IMR-90 (cell line): Measurements from ENCODE around the gene MRPL4. TPM values are rescaled to one million over a fixed set of nuclear protein-coding genes. Genes with fewer than 3 reads are reported as not detected.
A peak's percentile ranks its signal among the peaks of the same experiment; 100 is the strongest.

ENCODE experiments used
- ATAC-seq: fragments of 200-7000 bp; cut with Tn5 transposase; 2 replicates; pipeline ENCODE4 v1.9.1; 2020; ENCODE audit warnings: low read depth, mild to moderate bottlenecking, moderate library complexity
- BruUV-seq: library from RNA; stranded (reverse); fragments of 400-500 nt; replicated peaks from 2 replicates; lab custom pipeline; 2021; lab: Mats Ljungman, UMichigan
- CTCF ChIA-PET: fragments of 300-600 bp; formaldehyde crosslinking; extraction: SDS; loops from one replicate; lab custom pipeline; 2021; ENCODE audit warnings: antibody characterized with exemption; lab: Yijun Ruan, JAX
- POLR2A ChIA-PET: fragments of 300-600 bp; sonication (Branson Sonifier 250); formaldehyde crosslinking; loops from one replicate; lab custom pipeline; 2022; ENCODE audit warnings: antibody characterized with exemption; ENCODE audit not compliant: unreplicated experiment; lab: Charles Lee
- DNase-seq: peaks from one replicate; pipeline ENCODE4 v3.0.0; 2013
- H2AFZ ChIP-seq: replicated peaks from 2 replicates; pipeline ENCODE3; 2013; ENCODE audit warnings: low read length, mild to moderate bottlenecking; ENCODE audit not compliant: poor library complexity
- H2AK5ac ChIP-seq: 2 replicates; pipeline ENCODE4 v1.6.1; 2013; ENCODE audit warnings: low read depth, low read length, inconsistent platforms
- H2AK9ac ChIP-seq: replicated peaks from 2 replicates; pipeline ENCODE3; 2013; ENCODE audit warnings: mild to moderate bottlenecking, low read depth, low read length, moderate library complexity; ENCODE audit not compliant: poor library complexity
- H2BK120ac ChIP-seq: 2 replicates; pipeline ENCODE4 v1.6.1; 2013; ENCODE audit warnings: low read depth, low read length, inconsistent platforms
- H2BK15ac ChIP-seq: 3 replicates; pipeline ENCODE4 v1.6.1; 2013; ENCODE audit warnings: low read depth, low read length, inconsistent platforms
- H2BK20ac ChIP-seq: 2 replicates; pipeline ENCODE4 v1.6.1; 2013; ENCODE audit warnings: low read depth, mild to moderate bottlenecking, inconsistent platforms, low read length, moderate library complexity
- H2BK5ac ChIP-seq: 2 replicates; pipeline ENCODE4 v1.6.1; 2013; ENCODE audit warnings: mild to moderate bottlenecking, low read depth, low read length, inconsistent platforms; ENCODE audit not compliant: poor library complexity, severe bottlenecking
- H3K14ac ChIP-seq: replicated peaks from 2 replicates; pipeline ENCODE4 v1.6.1; 2013; ENCODE audit warnings: low read depth, low read length, inconsistent platforms
- H3K18ac ChIP-seq: 2 replicates; pipeline ENCODE4 v1.6.1; 2013; ENCODE audit warnings: low read depth, low read length, control low read depth
- H3K23ac ChIP-seq: 2 replicates; pipeline ENCODE4 v1.6.1; 2013; ENCODE audit warnings: low read depth, low read length, inconsistent platforms
- H3K27ac ChIP-seq: 2 replicates; pipeline ENCODE4 v1.5.1; 2013; ENCODE audit warnings: mild to moderate bottlenecking, control low read depth, low read length; ENCODE audit not compliant: insufficient read depth
- H3K27me3 ChIP-seq: 2 replicates; pipeline ENCODE4 v1.6.1; 2013; ENCODE audit warnings: low read length; ENCODE audit not compliant: control insufficient read depth, insufficient read depth
- H3K36me3 ChIP-seq: 2 replicates; pipeline ENCODE4 v1.6.1; 2013; ENCODE audit warnings: low read length, mixed read lengths; ENCODE audit not compliant: control insufficient read depth, insufficient read depth
- H3K4ac ChIP-seq: 2 replicates; pipeline ENCODE4 v1.6.1; 2013; ENCODE audit warnings: low read depth, low read length, inconsistent platforms
- H3K4me1 ChIP-seq: 2 replicates; pipeline ENCODE4 v1.6.1; 2013; ENCODE audit warnings: low read length, mixed read lengths; ENCODE audit not compliant: control insufficient read depth, insufficient read depth
- H3K4me2 ChIP-seq: 2 replicates; pipeline ENCODE4 v1.6.1; 2013; ENCODE audit warnings: low read depth, mild to moderate bottlenecking, control low read depth, low read length, moderate library complexity
- H3K4me3 ChIP-seq: 2 replicates; pipeline ENCODE4 v1.5.1; 2013; ENCODE audit warnings: low read depth, mild to moderate bottlenecking, control low read depth, low read length, moderate library complexity; ENCODE audit not compliant: insufficient read depth
- H3K56ac ChIP-seq: 2 replicates; pipeline ENCODE4 v1.6.1; 2013; ENCODE audit warnings: low read length, inconsistent platforms; ENCODE audit not compliant: insufficient read depth; ENCODE audit errors: extremely low read depth
- H3K79me1 ChIP-seq, 2 experiments: 2 replicates each; pipeline ENCODE4 v1.6.1; 2013; ENCODE audit warnings: low read length in 2 of 2, inconsistent platforms in 1 of 2, low read depth in 1 of 2
- H3K9ac ChIP-seq: 2 replicates; pipeline ENCODE4 v1.6.1; 2013; ENCODE audit warnings: low read depth, low read length, control low read depth
- H3K9me1 ChIP-seq: 2 replicates; pipeline ENCODE4 v1.6.1; 2013; ENCODE audit warnings: low read length, inconsistent platforms; ENCODE audit not compliant: insufficient read depth
- H3K9me3 ChIP-seq: 2 replicates; pipeline ENCODE4 v1.6.1; 2013; ENCODE audit warnings: low read length; ENCODE audit not compliant: control insufficient read depth, insufficient read depth
- H4K20me1 ChIP-seq: 2 replicates; pipeline ENCODE4 v1.6.1; 2013; ENCODE audit warnings: low read length, inconsistent platforms; ENCODE audit not compliant: insufficient read depth
- H4K5ac ChIP-seq: 2 replicates; pipeline ENCODE4 v1.6.1; 2013; ENCODE audit warnings: mild to moderate bottlenecking, low read depth, low read length, control low read depth
- H4K8ac ChIP-seq, 2 experiments: 2 replicates each; pipeline ENCODE4 v1.6.1; 2013; ENCODE audit warnings: low read depth in 2 of 2, low read length in 2 of 2, control low read depth in 1 of 2, inconsistent platforms in 1 of 2
- H4K91ac ChIP-seq: 2 replicates; pipeline ENCODE4 v1.6.1; 2013; ENCODE audit warnings: low read depth, low read length, inconsistent platforms; ENCODE audit not compliant: insufficient read depth
- CEBPB ChIP-seq: IDR thresholded peaks from 2 replicates; pipeline ENCODE4 v1.6.1; 2012; ENCODE audit warnings: low read depth, low read length, improper control_type of control experiment
- CTCF ChIP-seq: conservative IDR thresholded peaks from 2 replicates; pipeline ENCODE4 v1.5.1; 2012; ENCODE audit warnings: mild to moderate bottlenecking, low read depth, low read length, improper control_type of control experiment
- ELK1 ChIP-seq: fragments of 150-350 bp; IDR thresholded peaks from 2 replicates; pipeline ENCODE4 v1.6.1; 2016; ENCODE audit warnings: low read depth, mild to moderate bottlenecking, low read length, moderate library complexity, borderline replicate concordance
- POLR2A ChIP-seq: IDR thresholded peaks from 2 replicates; pipeline ENCODE4 v1.6.1; 2012; ENCODE audit warnings: mild to moderate bottlenecking, low read depth, low read length
- RFX5 ChIP-seq: IDR thresholded peaks from 2 replicates; pipeline ENCODE4 v1.8.0; 2012; ENCODE audit warnings: low read depth, mild to moderate bottlenecking, low read length, moderate library complexity
- WGBS, 2 experiments: methylation state at CpG; one replicate each; pipeline versions ENCODE4 v1.1.5 to v1.1.7; 2013; ENCODE audit warnings: missing lambda C conversion rate in 2 of 2; ENCODE audit not compliant: insufficient read length in 1 of 2; ENCODE audit errors: extremely low coverage in 2 of 2; 5-methylcytosine and 5-hydroxymethylcytosine counted together
- dilution Hi-C: fragments of 300-500 bp; cut with HindIII; formaldehyde crosslinking; loops from one replicate; pipeline ENCODE4 v1.14.3; 2018; ENCODE audit warnings: low sequenced_read_pairs; ENCODE audit not compliant: unreplicated experiment
- in situ Hi-C: fragments of 300-500 bp; cut with MboI; formaldehyde crosslinking; loops from 3 replicates; pipeline ENCODE4 v1.14.3; 2019; ENCODE audit warnings: low sequenced_read_pairs, inconsistent platforms, mixed read lengths
- intact Hi-C: fragments of 100-400 bp; cut with micrococcal nuclease; formaldehyde crosslinking; loops from 2 replicates; pipeline ENCODE4 v1.10.0; 2022
- polyA plus RNA-seq, 3 experiments: library from polyadenylated mRNA; depleted of rRNA; stranded (reverse); fragments of >200 nt; gene quantifications; 2 replicates each; pipeline ENCODE4 v1.2.3, GENCODE V29; 2012; ENCODE audit warnings: low replicate concordance in 1 of 3
- total RNA-seq: library from RNA; depleted of rRNA; stranded (reverse); fragments of >200 nt; gene quantifications from 2 replicates; pipeline ENCODE4 v1.2.3, GENCODE V29; 2012

Gene MRPL4
- total and polyA plus RNA-seq, 2 of the 4 experiments (the other 2 are of a cell fraction) = 32.8 to 108 TPM

GRCh38 chr19:10295305-10295846 lies 43.4 kb downstream of the MRPL4 start:
- dilution Hi-C loops (no loop called here), in situ Hi-C loops (no loop called here), intact Hi-C loops (no loop called here)
- no TSS peak for BruUV-seq
- no peak overlapping the region for H2AK9ac ChIP-seq
- no peak overlapping the region for H3K23ac ChIP-seq
- H3K4me2 ChIP-seq = no peak overlapping the region
- H2BK5ac ChIP-seq = no peak overlapping the region
- H2BK15ac ChIP-seq = no peak overlapping the region
- ChIA-PET CTCF (no interaction called here), POLR2A (no interaction called here)
- 30% methylated on average over 25 of the region's 48 CpGs; no CpG with 5 or more reads in 1 of the 2 experiments for WGBS, 2 experiments
- ATAC-seq (no peak), DNase-seq (no peak)
- peak overlapping the region; percentile 24; the same call in 1 of the 2 replicates for H2AK5ac ChIP-seq
- no peak overlapping the region for H4K5ac ChIP-seq
- TF ChIP-seq POLR2A = no peak
- no peak for TF ChIP-seq CEBPB
- TF ChIP-seq ELK1 = no peak
- TF ChIP-seq RFX5 = no peak
- TF ChIP-seq CTCF = no peak
- no peak overlapping the region for H3K27ac ChIP-seq
- peak overlapping the region; percentile 33 for H2AFZ ChIP-seq
- no peak overlapping the region for H4K8ac ChIP-seq
- H4K20me1 ChIP-seq = peaks cover 6% of the 10 kb centered on the region
- H4K91ac ChIP-seq = no peak overlapping the region
- no peak overlapping the region for H3K14ac ChIP-seq
- H3K9me3 ChIP-seq = no peaks in the 10 kb centered on the region
- H2BK120ac ChIP-seq = no peak overlapping the region
- no peak overlapping the region for H3K4ac ChIP-seq
- H3K9me1 ChIP-seq = no peaks in the 10 kb centered on the region
- H3K27me3 ChIP-seq = no peaks in the 10 kb centered on the region; the same call in 1 of the 2 replicates
- H3K56ac ChIP-seq = no peak overlapping the region
- H2BK20ac ChIP-seq = no peak overlapping the region
- H3K18ac ChIP-seq = no peak overlapping the region
- H3K36me3 ChIP-seq = peaks cover 14% of the 10 kb centered on the region; the same call in 1 of the 2 replicates
- no peak overlapping the region for H3K4me3 ChIP-seq
- H3K4me1 ChIP-seq = peaks cover 16% of the 10 kb centered on the region
- H3K9ac ChIP-seq = no peak overlapping the region
- peaks cover 0 to 4% of the 10 kb centered on the region in 2 experiments; a peak in 1 of 4 replicates for H3K79me1 ChIP-seq
